ENCODE measurements around the gene SNRNP48. TPM values are rescaled to one million over a fixed set of nuclear protein-coding genes. Genes with fewer than 3 reads are reported as not detected.

SNRNP48 gene
- polyA plus RNA-seq, 1 experiment = 10.6 TPM

- Histone ChIP-seq H3K4me3 (ENCODE audit: low read depth, low read length) (no peak overlapping the region), H3K9me3 (ENCODE audit: control insufficient read depth, insufficient read depth, low read length) (no peaks in the 10 kb centered on the region), H3K27me3 (ENCODE audit: control insufficient read depth, insufficient read depth, low read length) (no peaks in the 10 kb centered on the region), H3K27ac (ENCODE audit: low read depth, low read length) (no peak overlapping the region)
- peak; percentile 79 for TF ChIP-seq CTCF (IDR thresholded peaks at IDR 0.05; ENCODE audit: low read depth, low read length)
- POLR2A ChIA-PET = interaction anchor here (0.6 kb wide), 4 partner anchors 226 to 341 kb away, joined by 3 to 5 read pairs (median 3); partner anchors contain the start of genes CAGE1 and RIOK1
- no peak for DNase-seq (ENCODE audit: low read depth, low spot score)
- CTCF ChIA-PET = interaction anchor here (0.6 to 4.8 kb wide), 33 partner anchors 8 to 939 kb away, joined by 3 to 65 read pairs (median 5); partner anchors contain the start of gene SNRNP48
Measured at GRCh38 chr6:7615611-7616383, 25.8 kb downstream of the SNRNP48 start.

GRCh38 chr6:7617801-7618764 is 28.1 kb downstream of the SNRNP48 start:
- H3K27ac ChIP-seq (ENCODE audit: low read depth, low read length) = no peak overlapping the region
- ChIA-PET CTCF (interaction anchor here (1.0 to 4.8 kb wide), 4 partner anchors 342 to 441 kb away, joined by 3 to 65 read pairs (median 14); no protein-coding TSS in a partner anchor), POLR2A (no interaction called here)

GRCh38 chr6:7621761-7622160 is 31.8 kb downstream of the SNRNP48 start:
- H3K27ac ChIP-seq (ENCODE audit: low read depth, low read length) = no peak overlapping the region

More at GRCh38 chr6:7617801-7618764, 28.1 kb downstream of the SNRNP48 start:
- Histone ChIP-seq H3K27me3 (ENCODE audit: control insufficient read depth, insufficient read depth, low read length) (no peaks in the 10 kb centered on the region), H3K4me3 (ENCODE audit: low read depth, low read length) (no peak overlapping the region), H3K9me3 (ENCODE audit: control insufficient read depth, insufficient read depth, low read length) (no peaks in the 10 kb centered on the region)
- no peak for DNase-seq (ENCODE audit: low read depth, low spot score)
- no peak for TF ChIP-seq CTCF (IDR thresholded peaks at IDR 0.05; ENCODE audit: low read depth, low read length)

More at GRCh38 chr6:7621761-7622160, 31.8 kb downstream of the SNRNP48 start:
- no peaks in the 10 kb centered on the region for H3K9me3 ChIP-seq (ENCODE audit: control insufficient read depth, insufficient read depth, low read length)
- H3K4me3 ChIP-seq (ENCODE audit: low read depth, low read length) = no peak overlapping the region
- ChIA-PET POLR2A (no interaction called here), CTCF (interaction anchor here (0.8 to 1.7 kb wide), 3 partner anchors 10 to 438 kb away, joined by 3 to 6 read pairs (median 3); no protein-coding TSS in a partner anchor)
- TF ChIP-seq CTCF (IDR thresholded peaks at IDR 0.05; ENCODE audit: low read depth, low read length) = no peak
- DNase-seq (ENCODE audit: low read depth, low spot score) = no peak
- no peaks in the 10 kb centered on the region for H3K27me3 ChIP-seq (ENCODE audit: control insufficient read depth, insufficient read depth, low read length)

All from AG04450 (cell line).